HepG2 (cell line): ENCODE measurements around the gene STRN3. TPM values are rescaled to one million over a fixed set of nuclear protein-coding genes. Genes with fewer than 3 reads are reported as not detected.

ENCODE experiments used
- ATF3 ChIP-seq: sonication (generic); formaldehyde crosslinking; IDR thresholded peaks from 2 replicates; pipeline ENCODE4 v1.4.0; 2020; ENCODE audit warnings: missing genetic modification reagents
- BRCA1 ChIP-seq: sonication (generic); formaldehyde crosslinking; IDR thresholded peaks from 2 replicates; pipeline ENCODE4 v1.4.0; 2020; ENCODE audit warnings: missing genetic modification reagents
- CAMTA2 ChIP-seq: sonication (generic); formaldehyde crosslinking; IDR thresholded peaks from 2 replicates; pipeline ENCODE4 v1.4.0; 2020; ENCODE audit warnings: mild to moderate bottlenecking, missing genetic modification reagents, borderline replicate concordance
- ELF1 ChIP-seq: sonication (generic); formaldehyde crosslinking; IDR thresholded peaks from 2 replicates; pipeline ENCODE4 v1.4.0; 2020; ENCODE audit warnings: missing genetic modification reagents
- FOXO4 ChIP-seq: sonication (generic); formaldehyde crosslinking; conservative IDR thresholded peaks from 2 replicates; pipeline ENCODE4 v1.8.1; 2023; ENCODE audit warnings: missing genetic modification reagents
- KDM5A ChIP-seq: fragments of 200-600 bp; sonication (generic); IDR thresholded peaks from 2 replicates; pipeline ENCODE4 v1.7.0; 2018; ENCODE audit warnings: antibody characterized with exemption, mild to moderate bottlenecking, low read length, borderline replicate concordance
- MLXIP ChIP-seq: sonication (generic); formaldehyde crosslinking; IDR thresholded peaks from 2 replicates; pipeline ENCODE4 v1.9.0; 2021; ENCODE audit warnings: missing genetic modification reagents, borderline replicate concordance
- NR2F6 ChIP-seq, 2 experiments: IDR thresholded peaks; 2 replicates each; pipeline ENCODE4 v1.6.1; 2016; ENCODE audit warnings: antibody characterized with exemption in 1 of 2, mild to moderate bottlenecking in 1 of 2
- TP53 ChIP-seq: sonication (generic); formaldehyde crosslinking; conservative IDR thresholded peaks from 2 replicates; pipeline ENCODE4 v1.4.0; 2020; ENCODE audit warnings: missing genetic modification reagents
- ZBTB10 ChIP-seq: sonication (generic); formaldehyde crosslinking; IDR thresholded peaks from 2 replicates; pipeline ENCODE4 v1.4.0; 2020; ENCODE audit warnings: missing genetic modification reagents, borderline replicate concordance
- ZNF142 ChIP-seq: sonication (generic); formaldehyde crosslinking; IDR thresholded peaks from 2 replicates; pipeline ENCODE4 v1.4.0; 2020; ENCODE audit warnings: missing genetic modification reagents
- ZNF468 ChIP-seq: sonication (generic); formaldehyde crosslinking; IDR thresholded peaks from 2 replicates; pipeline ENCODE4 v1.8.0; 2022; ENCODE audit warnings: mild to moderate bottlenecking, moderate library complexity, missing genetic modification reagents
- polyA plus RNA-seq, 8 experiments: library from polyadenylated mRNA; depleted of rRNA in 3 of 8; stranded (reverse) in 7 of 8; unstranded in 1 of 8; fragments of >200 nt; fragmentation: Illumina TruSeq in 4 of 8; extraction: Trizol in 4 of 8; gene quantifications; 2 replicates each; pipeline versions ENCODE4 v1.2.1 to v1.2.3, GENCODE V29; 2011 to 2016; ENCODE audit warnings: low read depth in 4 of 8, missing spikeins in 1 of 8, mixed read lengths in 1 of 8; ENCODE audit not compliant: insufficient read depth in 1 of 8
- total RNA-seq, 5 experiments: library from RNA; depleted of rRNA; stranded (reverse); fragments of >200 nt; fragmentation: Illumina TruSeq; extraction: Trizol; gene quantifications; 2 replicates each; pipeline ENCODE4 v1.2.3, GENCODE V29; 2016; ENCODE audit warnings: low read depth in 1 of 5

STRN3 gene
- total and polyA plus RNA-seq, 2 of the 13 experiments (the other 11 are each of a cell fraction or from before 2014, with no cell fraction given) = 49.4 to 123 TPM

- TF ChIP-seq ZNF142 (CRISPR knock-in tag) = no peak
- TF ChIP-seq TP53 (CRISPR knock-in tag) = 0 out of 2 replicates have a peak, but pooled peaks have one; percentile 33
- peak; percentile 86; the same call in 1 of the 2 replicates for TF ChIP-seq ZBTB10 (CRISPR knock-in tag)
- TF ChIP-seq ZNF468 (CRISPR knock-in tag) = no peak
- no peak; the same call in 1 of the 2 replicates for TF ChIP-seq NR2F6 (IDR thresholded peaks at IDR 0.05)
- no peak for TF ChIP-seq NR2F6 (CRISPR knock-in tag; IDR thresholded peaks at IDR 0.05)
- TF ChIP-seq MLXIP (CRISPR knock-in tag) = no peak; the same call in 1 of the 2 replicates
- no peak; the same call in none of the 2 replicates for TF ChIP-seq KDM5A
- TF ChIP-seq CAMTA2 (CRISPR knock-in tag) = peak; percentile 97
- TF ChIP-seq BRCA1 (CRISPR knock-in tag) = 0 out of 2 replicates have a peak, but pooled peaks have one; percentile 7
- TF ChIP-seq ATF3 (CRISPR knock-in tag) = peak; percentile 21; the same call in 1 of the 2 replicates
- no peak; the same call in none of the 2 replicates for TF ChIP-seq ELF1 (CRISPR knock-in tag)
- TF ChIP-seq FOXO4 (CRISPR knock-in tag) = no peak
Observed at GRCh38 chr14:31025367-31026076, 657 bp downstream of the STRN3 start, which contains the start of gene AP4S1 (continued).
